Tibial nerve (tissue), 4 donors: Measurements from ENCODE around the gene ODR4.

Experiments
- CTCF ChIP-seq, 5 experiments: fragments of 200-600 bp in 3 of 5; fragments of 450-650 bp in 2 of 5; sonication (generic) in 3 of 5; IDR thresholded peaks; one replicate each; pipeline ENCODE4 v1.5.1; 2016 to 2019; ENCODE audit warnings: antibody characterized with exemption in 5 of 5, mild to moderate bottlenecking in 3 of 5, moderate library complexity in 2 of 5
- EP300 ChIP-seq, 2 donors: sonication (generic); formaldehyde crosslinking; IDR thresholded peaks; one replicate each; pipeline ENCODE4 v1.6.1; 2017; ENCODE audit warnings: antibody characterized with exemption in 2 of 2, mild to moderate bottlenecking in 1 of 2
- POLR2A ChIP-seq, 2 donors: fragments of 450-650 bp; IDR thresholded peaks; one replicate each; pipeline ENCODE4 v1.6.1; 2017; ENCODE audit warnings: antibody characterized with exemption in 2 of 2, mild to moderate bottlenecking in 2 of 2, moderate library complexity in 2 of 2

DNA sequence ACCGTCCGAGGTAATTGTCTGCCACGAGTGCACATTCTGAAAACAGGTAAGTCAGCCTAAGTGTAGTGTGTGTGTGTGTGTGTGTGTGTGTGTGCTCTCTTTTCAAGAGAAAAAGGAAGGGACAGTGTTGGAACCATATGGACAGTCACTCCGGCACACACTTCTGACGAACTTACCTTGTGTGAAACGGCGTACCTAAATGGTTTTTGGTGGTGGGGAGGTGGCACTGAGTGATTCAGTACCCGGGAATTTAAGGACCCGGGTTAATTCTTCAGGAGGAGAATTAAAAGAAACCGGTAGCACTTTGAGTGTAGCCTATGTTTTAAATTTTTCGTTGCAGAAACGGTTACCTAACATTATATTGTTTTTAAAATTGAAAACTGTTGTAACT, 286 bp downstream of the ODR4 start:
- TF ChIP-seq POLR2A (IDR thresholded peaks at IDR 0.05) (peak in 1 of 2 donors; percentile 53), CTCF (IDR thresholded peaks at IDR 0.05) (no peak), EP300 (IDR thresholded peaks at IDR 0.05) (no peak)
